Esophagus muscularis mucosa (tissue), 4 donors: ENCODE measurements around the gene RIPOR2. TPM values are rescaled to one million over a fixed set of nuclear protein-coding genes. Genes with fewer than 3 reads are reported as not detected.

Experiments
- DNase-seq: peaks from one replicate; pipeline ENCODE4 v3.0.0-alpha.2; 2017; ENCODE audit errors: extremely low spot score
- H3K27ac ChIP-seq, 4 donors: fragments of 200-600 bp; sonication (generic); replicated peaks in 1 of 4; 1 replicate in 3 of 4; 2 replicates in 1 of 4; pipeline ENCODE4 v1.5.1; 2016 to 2019; ENCODE audit warnings: mild to moderate bottlenecking in 1 of 4
- H3K27me3 ChIP-seq, 4 donors: fragments of 200-600 bp; sonication (generic); one replicate each; pipeline versions ENCODE4 v1.5.1 to v1.6.0; 2016 to 2019
- H3K36me3 ChIP-seq, 4 donors: fragments of 200-600 bp; sonication (generic); one replicate each; pipeline ENCODE4 v1.5.1; 2016 to 2019
- H3K4me1 ChIP-seq, 4 donors: fragments of 200-600 bp; sonication (generic); one replicate each; pipeline ENCODE4 v1.5.1; 2016 to 2019
- H3K4me3 ChIP-seq, 4 donors: fragments of 200-600 bp; sonication (generic); 1 replicate in 2 of 4; 2 replicates in 2 of 4; pipeline ENCODE4 v1.5.1; 2016 to 2019; ENCODE audit warnings: mild to moderate bottlenecking in 4 of 4, moderate library complexity in 1 of 4
- H3K9me3 ChIP-seq, 4 donors: fragments of 200-600 bp; sonication (generic); 1 replicate in 3 of 4; 2 replicates in 1 of 4; pipeline ENCODE4 v1.5.1; 2016 to 2019
- CTCF ChIP-seq, 3 experiments: fragments of 200-600 bp in 2 of 3; fragments of 450-650 bp in 1 of 3; sonication (generic) in 2 of 3; IDR thresholded peaks; one replicate each; pipeline ENCODE4 v1.5.1; 2017 to 2019; ENCODE audit warnings: antibody characterized with exemption in 3 of 3, mild to moderate bottlenecking in 2 of 3, moderate library complexity in 1 of 3
- EP300 ChIP-seq: sonication (generic); formaldehyde crosslinking; IDR thresholded peaks from one replicate; pipeline ENCODE4 v1.6.1; 2017; ENCODE audit warnings: antibody characterized with exemption
- POLR2A ChIP-seq: fragments of 450-650 bp; IDR thresholded peaks from one replicate; pipeline ENCODE4 v1.6.1; 2017; ENCODE audit warnings: antibody characterized with exemption, moderate library complexity, mild to moderate bottlenecking, low read depth
- POLR2AphosphoS5 ChIP-seq, 2 donors: sonication (generic); formaldehyde crosslinking; IDR thresholded peaks; one replicate each; pipeline ENCODE4 v1.6.1; 2017; ENCODE audit warnings: antibody characterized with exemption in 2 of 2
- WGBS: methylation state at CpG from one replicate; pipeline ENCODE4 v1.1.5; 2018; 5-methylcytosine and 5-hydroxymethylcytosine counted together
- intact Hi-C: fragments of 100-400 bp; cut with DNase I; formaldehyde crosslinking; loops from one replicate; pipeline ENCODE4 v1.15.1; 2023
- total RNA-seq, 4 donors: library from RNA; depleted of rRNA; stranded (reverse); fragments of >200 nt; gene quantifications; one replicate each; pipeline versions ENCODE4 v1.1.0 to v1.2.1, GENCODE V29; 2016

The RIPOR2 gene
- total RNA-seq, 4 donors from 2014 or later = 2.6 to 14.4 (median 5.1) TPM

- Histone ChIP-seq H3K27me3 (no peaks in the 10 kb centered on the region), H3K27ac (no peak overlapping the region), H3K36me3 (no peaks in the 10 kb centered on the region), H3K4me3 (no peak overlapping the region), H3K9me3 (no peaks in the 10 kb centered on the region), H3K4me1 (no peaks in the 10 kb centered on the region)
- TF ChIP-seq POLR2A (no peak), CTCF (IDR thresholded peaks at IDR 0.05) (no peak), POLR2AphosphoS5 (IDR thresholded peaks at IDR 0.05) (no peak), EP300 (no peak)
- 88% methylated on average over 1 of the region's 1 CpG for WGBS
- no peak for DNase-seq
- intact Hi-C loops = no loop called here
These were observed 27.6 kb upstream of the RIPOR2 start for GRCh38 chr6:24963339-24963738.

GRCh38 chr6:24961852-24962251 is 26.1 kb upstream of the RIPOR2 start:
- TF ChIP-seq POLR2AphosphoS5 (IDR thresholded peaks at IDR 0.05) (no peak), POLR2A (no peak), EP300 (no peak), CTCF (IDR thresholded peaks at IDR 0.05) (no peak)
- Histone ChIP-seq H3K9me3 (no peaks in the 10 kb centered on the region), H3K36me3 (no peaks in the 10 kb centered on the region), H3K4me1 (no peaks in the 10 kb centered on the region), H3K4me3 (no peak overlapping the region), H3K27ac (no peak overlapping the region), H3K27me3 (no peaks in the 10 kb centered on the region)
- intact Hi-C loops = no loop called here
- no peak for DNase-seq
- WGBS = 88% methylated on average over 4 of the region's 5 CpGs

- Histone ChIP-seq H3K4me3 (no peak overlapping the region), H3K4me1 (no peaks in the 10 kb centered on the region), H3K9me3 (no peaks in the 10 kb centered on the region), H3K27me3 (no peaks in the 10 kb centered on the region), H3K27ac (no peak overlapping the region), H3K36me3 (no peaks in the 10 kb centered on the region)
- intact Hi-C loops = no loop called here
- no peak for TF ChIP-seq CTCF (IDR thresholded peaks at IDR 0.05)
- TF ChIP-seq POLR2A = no peak
- TF ChIP-seq POLR2AphosphoS5 (IDR thresholded peaks at IDR 0.05) = no peak
- DNase-seq = no peak
- 75% methylated on average over 3 of the region's 3 CpGs for WGBS
These were observed 25.3 kb upstream of the RIPOR2 start for GRCh38 chr6:24960991-24961475.

- no peaks in the 10 kb centered on the region for H3K4me1 ChIP-seq
- no peaks in the 10 kb centered on the region for H3K9me3 ChIP-seq
- no peak for DNase-seq
- H3K27ac ChIP-seq = no peak overlapping the region
- WGBS = 31% methylated on average over 1 of the region's 1 CpG
- intact Hi-C loops = no loop called here
- no peak for TF ChIP-seq POLR2A
- no peak for TF ChIP-seq POLR2AphosphoS5 (IDR thresholded peaks at IDR 0.05)
- no peak for TF ChIP-seq EP300
- TF ChIP-seq CTCF (IDR thresholded peaks at IDR 0.05) = no peak
- no peaks in the 10 kb centered on the region for H3K36me3 ChIP-seq
- no peak overlapping the region for H3K4me3 ChIP-seq
- H3K27me3 ChIP-seq = no peaks in the 10 kb centered on the region
These were observed 23.6 kb upstream of the RIPOR2 start for GRCh38 chr6:24959319-24959718.

- H3K4me1 ChIP-seq = no peaks in the 10 kb centered on the region
- no peaks in the 10 kb centered on the region for H3K27me3 ChIP-seq
- TF ChIP-seq EP300 = no peak
- no peak for TF ChIP-seq POLR2A
- no peak for TF ChIP-seq CTCF (IDR thresholded peaks at IDR 0.05)
- no peak for TF ChIP-seq POLR2AphosphoS5 (IDR thresholded peaks at IDR 0.05)
- 87% methylated on average over 3 of the region's 3 CpGs for WGBS
- H3K9me3 ChIP-seq = no peaks in the 10 kb centered on the region
- no peak overlapping the region for H3K27ac ChIP-seq
- no peak for DNase-seq
- intact Hi-C loops = no loop called here
- H3K4me3 ChIP-seq = no peak overlapping the region
- no peaks in the 10 kb centered on the region for H3K36me3 ChIP-seq
These were observed 21.4 kb upstream of the RIPOR2 start for GRCh38 chr6:24957199-24957598.
